HG02642 (cell line): ENCODE data around the gene ABCA9.
"Not testable (repeated sequence)": the region's sequence is repeated elsewhere in the genome, so short reads cannot be mapped to it uniquely, and the experiment has no call there.

ENCODE experiments used
- ATAC-seq: cut with Tn5 transposase; IDR thresholded peaks from one replicate; pipeline ENCODE4 v1.9.1; 2021; ENCODE audit warnings: mild to moderate bottlenecking; ENCODE audit not compliant: unreplicated experiment, poor library complexity

The ABCA9 gene

GRCh38 chr17:68957944-68958343 lies 102.8 kb downstream of the ABCA9 start:
- ATAC-seq: no peak

- ATAC-seq: no peak
Observed at GRCh38 chr17:68955181-68955841, 105.4 kb downstream of the ABCA9 start, which contains the start of gene ABCA8. Gene ABCA8 (minus strand): TSS chr17:68955392. CDS start chr17:68942034, 13,358 bp downstream.

GRCh38 chr17:68954146-68954896 lies 106.4 kb downstream of the ABCA9 start:
- ATAC-seq: no peak

- ATAC-seq: no peak
Observed at GRCh38 chr17:68953340-68953997, 107.3 kb downstream of the ABCA9 start.

GRCh38 chr17:68950725-68951124 lies 110.0 kb downstream of the ABCA9 start:
- ATAC-seq: no peak

- ATAC-seq: not testable (repeated sequence)
Observed at GRCh38 chr17:68947868-68948267, 112.9 kb downstream of the ABCA9 start.

GRCh38 chr17:68944435-68945035 lies 116.2 kb downstream of the ABCA9 start:
- no peak for ATAC-seq

- not testable (repeated sequence) for ATAC-seq
Observed at GRCh38 chr17:68943812-68944182, 116.9 kb downstream of the ABCA9 start.

- no peak for ATAC-seq
Observed at GRCh38 chr17:68943123-68943811, 117.5 kb downstream of the ABCA9 start.

GRCh38 chr17:68942389-68942788 lies 118.3 kb downstream of the ABCA9 start:
- ATAC-seq: no peak

GRCh38 chr17:68941761-68942160 lies 119.0 kb downstream of the ABCA9 start:
- no peak for ATAC-seq

GRCh38 chr17:68939195-68939594 lies 121.5 kb downstream of the ABCA9 start:
- no peak for ATAC-seq

GRCh38 chr17:68937890-68938514 lies 122.7 kb downstream of the ABCA9 start:
- no peak for ATAC-seq

- ATAC-seq: no peak
Observed at GRCh38 chr17:68927516-68927915, 133.2 kb downstream of the ABCA9 start.

GRCh38 chr17:68924793-68925720 lies 135.7 kb downstream of the ABCA9 start:
- ATAC-seq: no peak
